Coronary artery (tissue), 2 donors: Measurements from ENCODE around the gene SLC9A8.
A peak's percentile ranks its signal among the peaks of the same experiment; 100 is the strongest.
"Not testable (repeated sequence)": the region's sequence is repeated elsewhere in the genome, so short reads cannot be mapped to it uniquely, and the experiment has no call there.

Experiments used
- DNase-seq: peaks from one replicate; pipeline ENCODE4 v3.0.0-alpha.2; 2017; ENCODE audit warnings: low spot score
- H3K27ac ChIP-seq, 2 donors: fragments of 200-600 bp; sonication (generic); one replicate each; pipeline ENCODE4 v1.5.1; 2016 to 2019
- H3K4me3 ChIP-seq: fragments of 200-600 bp; sonication (generic); 2 replicates; pipeline ENCODE4 v1.5.1; 2016; ENCODE audit warnings: mild to moderate bottlenecking, moderate library complexity
- CTCF ChIP-seq: fragments of 200-600 bp; sonication (generic); IDR thresholded peaks from one replicate; pipeline ENCODE4 v1.5.1; 2019; ENCODE audit warnings: antibody characterized with exemption

The SLC9A8 gene

GRCh38 chr20:49769048-49769581 lies 43.5 kb upstream of the SLC9A8 start:
- no peak for DNase-seq
- TF ChIP-seq CTCF: no peak
- Histone ChIP-seq H3K27ac (peak overlapping the region in 1 of 2 donors; percentile 63), H3K4me3 (no peak overlapping the region)

- no peak for TF ChIP-seq CTCF
- Histone ChIP-seq H3K27ac (no peak overlapping the region), H3K4me3 (no peak overlapping the region)
- no peak for DNase-seq
Observed at GRCh38 chr20:49770634-49771033, 42.0 kb upstream of the SLC9A8 start.

GRCh38 chr20:49774213-49774612 lies 38.4 kb upstream of the SLC9A8 start:
- not testable (repeated sequence) for DNase-seq, H3K4me3 ChIP-seq, H3K27ac ChIP-seq

GRCh38 chr20:49775229-49775693 lies 37.4 kb upstream of the SLC9A8 start:
- no peak for DNase-seq
- no peak overlapping the region for H3K4me3 ChIP-seq
- TF ChIP-seq CTCF: no peak
- H3K27ac ChIP-seq: peak overlapping the region in 1 of 2 donors; percentile 34

- H3K27ac ChIP-seq: no peak overlapping the region
- TF ChIP-seq CTCF: no peak
- no peak for DNase-seq
- H3K4me3 ChIP-seq: no peak overlapping the region
Observed at GRCh38 chr20:49779972-49780371, 32.7 kb upstream of the SLC9A8 start.

GRCh38 chr20:49781676-49782075 lies 31.0 kb upstream of the SLC9A8 start:
- Histone ChIP-seq H3K27ac (no peak overlapping the region), H3K4me3 (no peak overlapping the region)
- DNase-seq: no peak
- TF ChIP-seq CTCF: no peak

- not testable (repeated sequence) for H3K27ac ChIP-seq, H3K4me3 ChIP-seq, DNase-seq
Observed at GRCh38 chr20:49782439-49782838, 30.2 kb upstream of the SLC9A8 start.

GRCh38 chr20:49783021-49783995 lies 29.3 kb upstream of the SLC9A8 start:
- H3K27ac ChIP-seq, DNase-seq: not testable (repeated sequence)

More at GRCh38 chr20:49783021-49783995, 29.3 kb upstream of the SLC9A8 start:
- not testable (repeated sequence) for H3K4me3 ChIP-seq
